Measurements from ENCODE around the gene CPN1. TPM values are rescaled to one million over a fixed set of nuclear protein-coding genes. Genes with fewer than 3 reads are reported as not detected.

Gene CPN1
- total RNA-seq, 4 donors from 2014 or later = 0.20 TPM; not detected in 3

- Histone ChIP-seq H3K4me3 (peak overlapping the region; percentile 85 to 99 (median 89)), H3K4me1 (peaks cover 45% of the 10 kb centered on the region in 2 donors), H3K27ac (peak overlapping the region; percentile 79 to 87 (median 84)), H3K36me3 (no peaks in the 10 kb centered on the region), H3K27me3 (no peaks in the 10 kb centered on the region), H3K9me3 (no peaks in the 10 kb centered on the region)
- intact Hi-C loops (cut with DNase I; ENCODE audit: low total_unique reads) = loop anchor here (1.0 to 2.0 kb wide), 2 partner anchors 35 to 103 kb away; no protein-coding TSS in a partner anchor
- in situ Hi-C loops (cut with MboI; ENCODE audit: low sequenced_read_pairs in 4 of 4) = loop anchor here in 1 of 4 donors (25.0 kb wide), 1 partner anchor 97 kb away; no protein-coding TSS in a partner anchor
- TF ChIP-seq POLR2A (IDR thresholded peaks at IDR 0.05) (no peak), CTCF (IDR thresholded peaks at IDR 0.05 in 4 of 5, conservative IDR thresholded peaks at IDR 0.05 in 1 of 5) (peak in 2 of 5 experiments; percentile 51 to 56)
- peak; percentile 89 to 93 for ATAC-seq
- peak; percentile 41 to 46 for DNase-seq
Measured at GRCh38 chr10:100009283-100009792, 72.3 kb downstream of the CPN1 start.

DNA sequence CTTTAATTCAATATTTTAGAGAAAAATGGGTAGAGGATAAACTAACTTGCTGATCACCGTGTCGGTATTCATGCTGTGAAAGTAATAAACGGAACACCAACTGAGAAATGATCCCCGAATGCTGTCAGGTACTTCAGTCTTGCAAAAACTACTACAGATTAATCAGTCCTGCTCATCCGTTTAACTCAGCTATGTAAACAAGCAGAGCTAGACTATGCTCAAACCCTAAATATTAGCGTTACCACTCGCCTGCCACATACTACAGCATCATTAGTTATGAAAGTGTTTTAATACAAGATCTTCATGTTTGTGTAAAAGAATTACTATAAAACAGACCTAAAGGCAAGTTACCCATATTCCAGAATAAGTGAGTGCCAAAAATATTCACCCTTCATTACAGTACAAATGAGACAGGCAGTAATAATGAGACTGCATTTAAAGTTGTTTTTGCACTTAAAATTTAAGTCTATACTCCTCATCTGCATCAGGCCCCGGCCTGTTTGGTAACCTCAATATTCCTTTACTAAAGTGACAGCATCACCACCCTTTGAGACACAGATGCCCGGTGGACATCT, 72.9 kb downstream of the CPN1 start:
- no peak for DNase-seq
- Histone ChIP-seq H3K4me1 (peaks cover 47 to 50% of the 10 kb centered on the region in 2 donors), H3K4me3 (peak overlapping the region; percentile 85 to 99 (median 89)), H3K27ac (peak overlapping the region; percentile 79 to 87 (median 84)), H3K27me3 (no peaks in the 10 kb centered on the region), H3K36me3 (no peaks in the 10 kb centered on the region), H3K9me3 (no peaks in the 10 kb centered on the region)
- TF ChIP-seq CTCF (IDR thresholded peaks at IDR 0.05 in 4 of 5, conservative IDR thresholded peaks at IDR 0.05 in 1 of 5) (no peak), POLR2A (IDR thresholded peaks at IDR 0.05) (no peak)
- intact Hi-C loops (cut with DNase I; ENCODE audit: low total_unique reads) (loop anchor here (1.0 to 2.0 kb wide), 2 partner anchors 36 to 102 kb away; no protein-coding TSS in a partner anchor), in situ Hi-C loops (cut with MboI; ENCODE audit: low sequenced_read_pairs in 4 of 4) (loop anchor here in 1 of 4 donors (25.0 kb wide), 1 partner anchor 96 kb away; no protein-coding TSS in a partner anchor)
- ATAC-seq = no peak

- H3K4me3 ChIP-seq = peak overlapping the region; percentile 85 to 99 (median 89)
- peak overlapping the region in 2 of 4 donors; percentile 82 to 87 for H3K27ac ChIP-seq
- DNase-seq (no peak), ATAC-seq (no peak)
- no peaks in the 10 kb centered on the region for H3K27me3 ChIP-seq
- intact Hi-C loops (cut with DNase I; ENCODE audit: low total_unique reads) (loop anchor here (2.0 kb wide), 1 partner anchor 37 kb away; no protein-coding TSS in a partner anchor), in situ Hi-C loops (cut with MboI; ENCODE audit: low sequenced_read_pairs in 4 of 4) (loop anchor here in 1 of 4 donors (25.0 kb wide), 1 partner anchor 96 kb away; no protein-coding TSS in a partner anchor)
- peaks cover 51 to 57% of the 10 kb centered on the region in 2 donors for H3K4me1 ChIP-seq
- H3K36me3 ChIP-seq = no peaks in the 10 kb centered on the region
- H3K9me3 ChIP-seq = no peaks in the 10 kb centered on the region
- TF ChIP-seq CTCF (IDR thresholded peaks at IDR 0.05 in 4 of 5, conservative IDR thresholded peaks at IDR 0.05 in 1 of 5) (no peak), POLR2A (IDR thresholded peaks at IDR 0.05) (no peak)
Measured at GRCh38 chr10:100008142-100008522, 73.5 kb downstream of the CPN1 start.

DNA sequence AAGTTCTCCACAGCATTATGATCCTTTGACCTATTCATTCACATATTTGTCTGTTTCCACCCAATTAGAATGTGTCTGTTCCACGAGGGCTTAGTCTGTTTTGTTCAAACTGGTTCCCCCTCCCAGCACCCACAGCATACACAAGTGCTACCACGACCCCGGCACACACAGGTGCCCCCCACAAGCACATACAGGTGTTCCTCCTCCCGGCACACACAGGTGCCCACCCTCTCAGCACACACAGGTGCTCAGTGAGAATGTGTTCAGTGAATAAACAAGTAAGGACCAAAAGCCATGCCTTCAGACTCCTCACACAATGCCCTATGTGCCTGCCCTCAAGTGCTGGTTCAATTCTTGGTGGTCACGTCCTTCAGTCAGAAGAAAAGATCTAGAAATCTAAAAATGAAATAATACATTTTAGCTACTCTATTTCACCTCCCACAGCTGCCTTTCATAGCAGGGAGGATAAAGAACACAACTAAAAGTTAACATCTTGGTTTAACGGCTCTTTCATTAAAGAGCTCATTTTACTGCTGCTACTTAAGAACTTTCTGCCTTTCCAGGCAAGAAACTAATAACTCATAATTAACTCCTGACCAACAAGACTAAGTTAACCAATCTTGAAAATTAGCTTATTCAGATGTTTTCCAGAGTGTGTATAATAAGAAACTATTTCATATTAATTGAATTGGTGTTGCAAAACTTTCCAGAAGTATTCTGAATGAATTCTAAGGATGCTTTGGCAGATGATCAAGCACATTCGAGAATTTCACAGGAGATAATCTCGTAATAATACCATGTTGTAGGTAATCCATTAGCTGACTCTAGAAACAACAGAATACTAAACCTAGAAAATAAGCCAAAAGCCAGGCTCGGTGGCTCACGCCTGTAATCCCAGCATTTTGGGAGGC, 74.2 kb downstream of the CPN1 start:
- H3K27ac ChIP-seq = no peak overlapping the region
- in situ Hi-C loops (cut with MboI; ENCODE audit: low sequenced_read_pairs in 4 of 4) (loop anchor here in 1 of 4 donors (25.0 kb wide), 1 partner anchor 95 kb away; no protein-coding TSS in a partner anchor), intact Hi-C loops (cut with DNase I; ENCODE audit: low total_unique reads) (loop anchor here (2.0 kb wide), 1 partner anchor 37 kb away; no protein-coding TSS in a partner anchor)
- no peaks in the 10 kb centered on the region for H3K9me3 ChIP-seq
- DNase-seq (no peak), ATAC-seq (no peak)
- H3K4me1 ChIP-seq = peaks cover 53 to 59% of the 10 kb centered on the region in 2 donors
- peak overlapping the region in 2 of 4 donors; percentile 90 to 99 for H3K4me3 ChIP-seq
- no peaks in the 10 kb centered on the region for H3K27me3 ChIP-seq
- no peaks in the 10 kb centered on the region for H3K36me3 ChIP-seq
- TF ChIP-seq CTCF (IDR thresholded peaks at IDR 0.05 in 4 of 5, conservative IDR thresholded peaks at IDR 0.05 in 1 of 5) (no peak), POLR2A (IDR thresholded peaks at IDR 0.05) (no peak)

Measured in gastrocnemius medialis (tissue), 4 donors.